Testis (tissue), 2 donors: ENCODE data around the gene ZNF780A.

ENCODE experiments used
- POLR2A ChIP-seq: fragments of 450-650 bp; IDR thresholded peaks from one replicate; pipeline ENCODE4 v1.6.1; 2017; ENCODE audit warnings: antibody characterized with exemption, mild to moderate bottlenecking, moderate library complexity
- TF ChIP-seq, protein P1 (sequence below), 3 experiments: fragments of 450-650 bp in 2 of 3; fragments of 200-600 bp in 1 of 3; sonication (generic) in 1 of 3; IDR thresholded peaks; one replicate each; pipeline ENCODE4 v1.5.1; 2016 to 2019; ENCODE audit warnings: antibody characterized with exemption in 3 of 3, mild to moderate bottlenecking in 2 of 3, moderate library complexity in 1 of 3

DNA sequence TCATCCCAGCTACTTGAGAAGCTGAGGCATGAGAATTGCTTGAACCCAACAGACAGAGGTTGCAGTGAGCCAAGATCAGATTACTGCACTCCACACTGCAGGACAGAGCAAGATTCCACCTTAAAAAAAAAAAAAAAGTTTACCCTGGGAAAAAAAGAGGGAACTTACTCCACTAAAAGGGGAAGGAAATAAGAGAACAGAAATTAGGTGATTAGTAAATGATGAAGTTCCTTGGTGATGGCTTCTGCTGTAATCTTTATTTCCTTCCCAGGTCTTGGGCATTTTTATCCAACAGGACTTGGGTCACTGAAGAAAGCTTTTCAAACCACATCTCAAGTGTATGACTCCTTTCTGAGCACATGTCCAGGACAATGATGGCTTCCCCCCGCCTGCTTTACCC, 9.3 kb downstream of the ZNF780A start:
- no peak for TF ChIP-seq POLR2A
- TF ChIP-seq, protein P1, sequence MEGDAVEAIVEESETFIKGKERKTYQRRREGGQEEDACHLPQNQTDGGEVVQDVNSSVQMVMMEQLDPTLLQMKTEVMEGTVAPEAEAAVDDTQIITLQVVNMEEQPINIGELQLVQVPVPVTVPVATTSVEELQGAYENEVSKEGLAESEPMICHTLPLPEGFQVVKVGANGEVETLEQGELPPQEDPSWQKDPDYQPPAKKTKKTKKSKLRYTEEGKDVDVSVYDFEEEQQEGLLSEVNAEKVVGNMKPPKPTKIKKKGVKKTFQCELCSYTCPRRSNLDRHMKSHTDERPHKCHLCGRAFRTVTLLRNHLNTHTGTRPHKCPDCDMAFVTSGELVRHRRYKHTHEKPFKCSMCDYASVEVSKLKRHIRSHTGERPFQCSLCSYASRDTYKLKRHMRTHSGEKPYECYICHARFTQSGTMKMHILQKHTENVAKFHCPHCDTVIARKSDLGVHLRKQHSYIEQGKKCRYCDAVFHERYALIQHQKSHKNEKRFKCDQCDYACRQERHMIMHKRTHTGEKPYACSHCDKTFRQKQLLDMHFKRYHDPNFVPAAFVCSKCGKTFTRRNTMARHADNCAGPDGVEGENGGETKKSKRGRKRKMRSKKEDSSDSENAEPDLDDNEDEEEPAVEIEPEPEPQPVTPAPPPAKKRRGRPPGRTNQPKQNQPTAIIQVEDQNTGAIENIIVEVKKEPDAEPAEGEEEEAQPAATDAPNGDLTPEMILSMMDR (IDR thresholded peaks at IDR 0.05) = no peak
